Endometrial microvascular endothelial cells (primary cell): ENCODE results near the gene PRM2. TPM values are rescaled to one million over a fixed set of nuclear protein-coding genes. Genes with fewer than 3 reads are reported as not detected.

Source experiments
- in situ Hi-C: cut with HindIII; loops from 2 replicates; pipeline ENCODE4 v1.10.0; 2017; ENCODE audit warnings: low sequenced_read_pairs, low pct_unique_long_range_greater_than_20kb; ENCODE audit errors: inconsistent ontology term
- total RNA-seq: library from RNA; depleted of rRNA; stranded (reverse); fragments of >200 nt; gene quantifications from one replicate; pipeline ENCODE4 v1.2.3, GENCODE V29; 2015; ENCODE audit errors: inconsistent ontology term

Gene PRM2
- total RNA-seq = not detected

GRCh38 chr16:11276143-11276895 lies at the start of gene PRM2:
PRM2 (minus strand) TSS chr16:11276480; CDS start chr16:11276370, 110 bp downstream.
- in situ Hi-C loops = no loop called here

DNA sequence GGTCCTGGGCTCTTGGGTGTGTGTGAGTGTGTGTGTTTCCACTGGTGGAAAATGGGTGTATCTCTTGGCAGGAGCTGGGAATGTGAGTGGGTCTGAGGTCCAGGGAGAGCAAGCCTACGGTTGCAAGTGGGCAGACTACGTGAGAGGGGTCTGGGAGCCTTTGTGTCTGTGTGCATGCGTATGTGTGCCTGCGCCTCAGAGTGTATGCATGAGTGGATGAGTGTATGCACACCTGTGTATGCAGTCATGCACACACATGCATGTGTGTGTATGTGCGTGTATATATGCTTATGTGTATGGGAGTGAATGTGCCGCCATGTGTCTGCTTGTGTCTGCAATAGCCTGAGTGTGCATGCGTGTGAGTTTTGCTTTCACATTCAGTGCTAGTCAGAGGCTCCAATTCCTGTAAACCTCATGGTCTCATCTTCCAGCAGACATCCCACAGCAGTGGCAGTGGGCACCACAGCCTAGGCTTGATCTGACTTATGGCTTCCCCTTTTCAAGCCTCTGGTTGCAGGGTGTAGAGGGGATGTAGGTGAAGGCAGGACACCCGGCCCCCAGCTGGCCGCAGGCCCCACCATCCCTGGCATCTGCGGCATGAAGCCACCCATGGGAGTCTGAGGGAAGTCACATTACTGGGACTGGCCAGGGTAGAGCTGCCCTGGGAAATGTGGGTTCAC lies 49.3 kb upstream of the PRM2 start:
- in situ Hi-C loops = no loop called here

- in situ Hi-C loops = no loop called here
Measured at GRCh38 chr16:11323551-11324336, 47.5 kb upstream of the PRM2 start.

DNA sequence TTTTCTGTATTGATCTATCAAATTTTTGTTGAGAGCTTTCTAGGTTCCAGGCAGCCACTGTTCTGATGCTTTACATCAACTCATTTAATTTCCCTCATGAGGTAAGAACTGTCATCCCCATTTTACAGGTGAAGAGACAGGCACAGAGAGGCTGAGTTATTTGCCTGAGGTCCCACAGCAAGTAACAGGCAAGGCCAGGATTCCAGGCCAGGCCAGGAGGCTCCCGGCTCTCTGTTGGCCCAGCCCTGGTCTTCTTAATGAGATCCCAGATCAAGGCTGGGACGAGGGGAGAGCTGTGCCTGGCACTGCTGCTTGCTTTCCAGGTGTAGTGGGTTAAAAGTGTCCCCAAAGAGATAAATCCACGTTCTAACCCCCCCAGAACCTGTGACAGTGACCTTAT lies 46.5 kb upstream of the PRM2 start:
- in situ Hi-C loops = no loop called here

GRCh38 chr16:11321662-11322061 lies 45.4 kb upstream of the PRM2 start:
- in situ Hi-C loops = no loop called here

DNA sequence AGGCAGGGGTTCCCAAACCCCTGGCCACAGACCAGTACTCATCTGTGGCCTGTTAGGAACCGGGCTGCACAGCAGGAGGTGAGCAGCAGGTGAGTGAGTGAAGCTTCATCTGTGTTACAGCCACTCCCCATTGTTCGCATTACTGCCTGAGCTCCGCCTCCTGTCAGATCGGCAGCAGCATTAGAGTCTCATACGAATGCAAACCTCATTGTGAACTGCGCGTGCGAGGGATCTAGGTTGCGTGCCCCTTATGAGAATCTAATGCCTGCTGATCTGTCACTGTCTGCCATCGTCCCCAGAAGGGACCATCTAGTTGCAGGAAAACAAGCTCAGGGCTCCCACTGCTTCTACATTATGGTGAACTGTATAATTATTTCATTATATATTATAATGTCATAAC lies 43.9 kb upstream of the PRM2 start:
- in situ Hi-C loops = no loop called here

DNA sequence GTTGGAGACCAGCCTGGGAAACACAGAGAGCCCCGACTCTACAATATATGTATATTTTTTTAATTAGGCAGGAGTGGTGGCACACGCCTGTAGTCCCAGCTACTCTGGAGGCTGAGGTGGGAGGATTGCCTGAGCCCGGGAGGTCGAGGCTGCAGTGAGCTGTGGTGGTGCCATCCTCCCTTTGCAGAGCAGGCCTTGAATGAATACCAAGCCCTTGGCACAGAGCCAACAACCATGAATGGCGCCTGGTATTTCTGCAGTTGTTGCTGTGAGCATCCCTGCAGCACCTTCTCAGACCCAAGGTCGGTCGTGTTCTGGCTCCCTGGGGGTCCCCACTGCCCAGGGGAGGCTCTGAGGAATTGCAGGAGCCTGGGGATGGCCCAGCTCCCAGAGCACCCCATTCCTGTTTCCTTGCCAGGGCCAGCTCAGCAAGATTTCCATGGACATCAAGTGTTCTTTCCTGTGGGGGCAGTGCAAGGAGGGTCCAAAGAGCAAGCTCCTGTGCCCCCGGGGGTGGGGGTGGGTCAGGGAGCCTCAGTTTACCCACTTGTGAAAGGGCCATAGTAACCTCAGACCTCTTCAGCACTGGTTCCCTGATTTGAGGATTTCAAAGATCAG lies 43.4 kb upstream of the PRM2 start:
- in situ Hi-C loops = no loop called here

DNA sequence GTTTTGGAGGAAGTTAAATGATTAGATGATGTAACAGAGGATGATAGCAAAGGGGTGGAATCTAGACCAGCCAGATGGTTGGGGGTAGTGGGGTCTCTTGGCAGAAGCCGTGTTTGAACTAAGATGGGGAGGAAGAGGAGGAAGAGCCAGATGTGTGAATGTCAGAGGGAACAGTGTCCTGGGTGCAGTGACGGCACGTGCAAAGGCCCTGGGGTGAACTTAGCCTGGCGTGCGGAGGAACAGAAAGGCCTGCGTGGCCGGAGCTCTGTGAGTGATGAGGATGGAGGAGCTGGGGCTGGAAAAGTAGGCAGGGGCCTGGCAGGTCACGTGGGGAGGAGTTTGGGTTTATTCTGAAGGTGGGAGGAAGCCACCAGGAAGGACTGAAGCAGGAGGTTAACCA lies 42.5 kb upstream of the PRM2 start:
- in situ Hi-C loops = no loop called here

- in situ Hi-C loops = no loop called here
Measured at GRCh38 chr16:11316331-11317015, 40.2 kb upstream of the PRM2 start.

DNA sequence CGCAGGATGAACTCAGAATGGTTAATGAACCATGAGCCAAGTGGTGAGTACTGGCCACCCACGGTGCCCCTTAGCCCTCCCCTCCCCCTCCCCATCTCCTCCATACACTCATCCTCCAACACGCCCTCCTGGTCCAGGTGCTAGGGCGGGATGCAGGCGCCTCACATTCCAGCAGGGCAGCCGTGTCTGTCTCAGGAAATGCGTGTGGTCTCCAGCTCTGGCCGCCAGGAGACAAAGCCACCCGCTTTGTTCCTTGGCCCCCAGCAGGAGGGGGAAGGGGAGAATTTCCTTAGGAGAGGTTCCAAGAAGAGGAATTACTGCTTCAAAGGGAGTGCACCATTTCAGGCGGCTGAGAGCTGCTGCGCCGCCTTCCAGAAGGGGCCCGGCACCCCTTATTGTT lies 39.2 kb upstream of the PRM2 start:
- in situ Hi-C loops = no loop called here

- in situ Hi-C loops = no loop called here
Measured at GRCh38 chr16:11314309-11314894, 38.1 kb upstream of the PRM2 start.

GRCh38 chr16:11313493-11314308 lies 37.4 kb upstream of the PRM2 start:
- in situ Hi-C loops = no loop called here

DNA sequence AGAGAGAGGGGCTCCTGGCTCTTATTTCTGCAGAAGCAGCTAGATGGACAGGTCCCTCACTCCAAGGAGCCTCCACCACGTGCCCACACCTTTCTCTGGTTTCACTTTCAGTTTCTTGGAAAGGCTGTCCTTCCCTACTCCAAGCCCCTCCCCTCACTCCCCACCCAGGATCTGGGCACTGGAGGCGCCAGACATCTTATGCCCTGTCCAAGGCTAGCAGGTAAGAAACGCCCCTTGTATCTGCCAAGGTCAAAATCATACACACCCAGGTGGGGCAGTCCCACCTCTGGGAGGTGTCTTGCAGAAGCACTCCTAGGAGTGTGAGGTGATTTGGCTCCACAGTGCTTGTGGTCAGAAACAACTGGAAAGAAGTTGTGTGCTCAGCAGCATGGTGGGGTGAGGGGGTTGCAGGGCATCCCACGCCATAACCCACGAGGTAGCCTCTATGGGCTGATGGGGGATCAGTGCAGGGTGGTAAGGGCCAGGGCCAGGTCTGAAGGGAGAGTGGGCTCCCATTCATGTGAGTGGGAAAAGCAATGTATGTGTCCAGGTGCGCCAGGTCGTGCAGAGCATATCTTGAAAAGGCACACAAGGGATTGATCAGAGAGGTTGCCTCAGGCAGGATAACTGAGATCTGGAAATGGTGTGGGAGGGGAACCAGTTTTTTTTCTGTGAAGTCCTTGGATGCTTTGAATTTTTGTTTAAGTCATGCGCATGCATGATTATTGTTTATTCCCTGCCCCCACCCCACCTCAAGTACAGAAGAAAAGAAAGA lies 36.6 kb upstream of the PRM2 start:
- in situ Hi-C loops = no loop called here

DNA sequence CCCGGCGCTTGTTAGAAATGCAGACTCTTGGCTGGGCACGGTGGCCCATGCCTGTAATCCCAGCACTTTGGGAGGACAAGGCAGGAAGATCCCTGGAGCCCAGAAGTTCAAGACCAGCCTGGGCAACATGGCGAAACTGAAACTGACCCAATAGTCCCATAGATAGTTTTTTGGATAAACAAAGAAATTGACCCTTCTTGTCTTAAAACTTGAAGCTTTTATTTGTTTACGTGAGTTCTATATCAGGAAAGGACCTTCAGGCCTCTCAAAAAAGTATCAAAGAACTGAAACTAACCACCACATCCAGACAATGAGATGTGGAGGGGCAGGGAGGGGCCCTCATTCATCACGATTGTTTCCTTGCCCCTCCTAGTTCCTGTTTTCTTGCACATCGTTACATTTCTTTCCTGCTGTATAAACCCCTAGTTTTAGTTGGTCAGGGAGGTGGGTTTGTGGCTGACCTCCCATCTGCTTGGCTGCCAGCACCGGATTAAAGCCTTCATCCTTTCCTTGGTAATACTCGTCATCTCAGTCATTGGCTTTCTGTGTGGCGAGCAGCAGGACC lies 34.8 kb upstream of the PRM2 start:
- in situ Hi-C loops = no loop called here

DNA sequence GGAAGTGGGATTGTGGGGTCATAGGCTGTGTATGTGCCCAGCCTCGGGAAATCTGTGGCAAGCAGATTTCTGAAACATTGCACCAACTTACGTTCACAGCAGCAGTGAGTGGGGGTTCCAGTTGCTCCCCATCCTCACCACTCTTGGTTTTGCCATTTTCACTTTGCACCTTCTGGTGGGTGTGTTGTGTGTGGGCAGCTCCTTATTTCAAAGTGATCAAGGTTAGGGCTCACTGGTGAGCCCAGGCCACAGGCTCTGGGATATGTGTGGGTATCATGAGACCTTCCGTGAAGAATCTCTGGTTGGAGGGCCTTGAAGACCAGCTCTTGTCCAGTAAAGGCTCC lies 34.3 kb upstream of the PRM2 start:
- in situ Hi-C loops = no loop called here

- in situ Hi-C loops = no loop called here
Measured at GRCh38 chr16:11309895-11310633, 33.8 kb upstream of the PRM2 start.
